ENCODE data around the gene FMO3. TPM values are rescaled to one million over a fixed set of nuclear protein-coding genes. Genes with fewer than 3 reads are reported as not detected.

The FMO3 gene
- total RNA-seq, 1 experiment from 2014 or later = 0.12 TPM

DNA sequence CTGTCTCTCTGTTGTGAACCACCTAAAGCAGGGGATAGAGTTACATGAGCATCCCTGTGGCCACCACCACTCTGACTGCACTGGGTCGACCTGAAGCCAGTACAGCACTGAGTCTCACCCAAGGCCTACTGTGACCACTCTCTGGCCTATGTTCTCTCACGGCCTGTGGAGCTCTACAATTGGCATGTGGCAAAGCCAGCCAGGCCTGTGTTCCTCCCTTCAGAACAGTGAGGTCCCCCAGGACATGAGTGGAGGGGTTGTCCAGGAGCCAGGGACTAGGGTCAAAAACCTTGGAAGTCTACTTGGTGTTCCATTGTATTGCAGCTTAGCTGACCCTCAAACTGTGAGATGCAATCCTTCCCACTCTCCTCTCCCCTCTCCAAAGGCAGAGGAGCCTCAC is 42.7 kb upstream of the FMO3 start:
- H3K9ac ChIP-seq (ENCODE audit: low read length) = no peak overlapping the region
- no peaks in the 10 kb centered on the region for H3K36me3 ChIP-seq (ENCODE audit: control insufficient read depth in 1 of 2, insufficient read depth in 2 of 2, low read length in 2 of 2)
- ATAC-seq (no peak), DNase-seq (ENCODE audit: low read depth, low spot score) (no peak)
- no peak overlapping the region for H3K4me3 ChIP-seq (replicated peaks in 1 of 2; ENCODE audit: low read depth in 1 of 2, low read length in 2 of 2)
- no peaks in the 10 kb centered on the region for H4K20me1 ChIP-seq (ENCODE audit: insufficient read depth)
- BruUV-seq (replicated peaks) = no TSS peak
- H3K79me2 ChIP-seq (ENCODE audit: insufficient read depth, low read length) = no peaks in the 10 kb centered on the region
- H3K4me1 ChIP-seq (ENCODE audit: control insufficient read depth in 1 of 2, insufficient read depth in 2 of 2, low read length in 2 of 2) = no peaks in the 10 kb centered on the region
- POLR2A ChIA-PET = no interaction called here
- no peak overlapping the region for H2AFZ ChIP-seq (ENCODE audit: low read depth, low read length, poor library complexity, severe bottlenecking)
- no peak overlapping the region for H3K4me2 ChIP-seq (ENCODE audit: low read length)
- CTCF ChIA-PET = no interaction called here
- no peaks in the 10 kb centered on the region for H3K9me3 ChIP-seq (ENCODE audit: control insufficient read depth in 1 of 2, insufficient read depth in 1 of 2, low read depth in 1 of 2, low read length in 2 of 2)
- RAD21 ChIA-PET (ENCODE audit: low non-redundant PET in 1 of 2, low total read pairs in 2 of 2, uncharacterized antibody in 2 of 2, unreplicated experiment in 2 of 2) = no interaction called here
- H3K27me3 ChIP-seq (ENCODE audit: insufficient read depth, low read length) = no peaks in the 10 kb centered on the region
- intact Hi-C loops (cut with micrococcal nuclease) = no loop called here
- H3K27ac ChIP-seq (ENCODE audit: low read depth, low read length) = no peak overlapping the region
- TF ChIP-seq, protein P1, sequence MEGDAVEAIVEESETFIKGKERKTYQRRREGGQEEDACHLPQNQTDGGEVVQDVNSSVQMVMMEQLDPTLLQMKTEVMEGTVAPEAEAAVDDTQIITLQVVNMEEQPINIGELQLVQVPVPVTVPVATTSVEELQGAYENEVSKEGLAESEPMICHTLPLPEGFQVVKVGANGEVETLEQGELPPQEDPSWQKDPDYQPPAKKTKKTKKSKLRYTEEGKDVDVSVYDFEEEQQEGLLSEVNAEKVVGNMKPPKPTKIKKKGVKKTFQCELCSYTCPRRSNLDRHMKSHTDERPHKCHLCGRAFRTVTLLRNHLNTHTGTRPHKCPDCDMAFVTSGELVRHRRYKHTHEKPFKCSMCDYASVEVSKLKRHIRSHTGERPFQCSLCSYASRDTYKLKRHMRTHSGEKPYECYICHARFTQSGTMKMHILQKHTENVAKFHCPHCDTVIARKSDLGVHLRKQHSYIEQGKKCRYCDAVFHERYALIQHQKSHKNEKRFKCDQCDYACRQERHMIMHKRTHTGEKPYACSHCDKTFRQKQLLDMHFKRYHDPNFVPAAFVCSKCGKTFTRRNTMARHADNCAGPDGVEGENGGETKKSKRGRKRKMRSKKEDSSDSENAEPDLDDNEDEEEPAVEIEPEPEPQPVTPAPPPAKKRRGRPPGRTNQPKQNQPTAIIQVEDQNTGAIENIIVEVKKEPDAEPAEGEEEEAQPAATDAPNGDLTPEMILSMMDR (IDR thresholded peaks at IDR 0.05 in 2 of 3, conservative IDR thresholded peaks at IDR 0.05 in 1 of 3; ENCODE audit: borderline replicate concordance in 1 of 3, insufficient read depth in 1 of 3, low read depth in 2 of 3, low read length in 2 of 3) = no peak
- no peak for TF ChIP-seq YY1 (IDR thresholded peaks at IDR 0.05; ENCODE audit: extremely low read depth, insufficient replicate concordance, low read depth, low read length)
- no peak for TF ChIP-seq POLR2A (IDR thresholded peaks at IDR 0.05; ENCODE audit: borderline replicate concordance, extremely low read depth, insufficient read depth, insufficient read length)
- TF ChIP-seq, protein P2, sequence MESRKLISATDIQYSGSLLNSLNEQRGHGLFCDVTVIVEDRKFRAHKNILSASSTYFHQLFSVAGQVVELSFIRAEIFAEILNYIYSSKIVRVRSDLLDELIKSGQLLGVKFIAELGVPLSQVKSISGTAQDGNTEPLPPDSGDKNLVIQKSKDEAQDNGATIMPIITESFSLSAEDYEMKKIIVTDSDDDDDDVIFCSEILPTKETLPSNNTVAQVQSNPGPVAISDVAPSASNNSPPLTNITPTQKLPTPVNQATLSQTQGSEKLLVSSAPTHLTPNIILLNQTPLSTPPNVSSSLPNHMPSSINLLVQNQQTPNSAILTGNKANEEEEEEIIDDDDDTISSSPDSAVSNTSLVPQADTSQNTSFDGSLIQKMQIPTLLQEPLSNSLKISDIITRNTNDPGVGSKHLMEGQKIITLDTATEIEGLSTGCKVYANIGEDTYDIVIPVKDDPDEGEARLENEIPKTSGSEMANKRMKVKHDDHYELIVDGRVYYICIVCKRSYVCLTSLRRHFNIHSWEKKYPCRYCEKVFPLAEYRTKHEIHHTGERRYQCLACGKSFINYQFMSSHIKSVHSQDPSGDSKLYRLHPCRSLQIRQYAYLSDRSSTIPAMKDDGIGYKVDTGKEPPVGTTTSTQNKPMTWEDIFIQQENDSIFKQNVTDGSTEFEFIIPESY (IDR thresholded peaks at IDR 0.05; ENCODE audit: extremely low read depth, insufficient replicate concordance, low read length) = no peak
- TF ChIP-seq SP1 (IDR thresholded peaks at IDR 0.05; ENCODE audit: low read depth) = no peak
- TF ChIP-seq ZFX (IDR thresholded peaks at IDR 0.05) = no peak
- TF ChIP-seq FOSL1 (IDR thresholded peaks at IDR 0.05; ENCODE audit: low read depth) = no peak
- TF ChIP-seq, protein P3, sequence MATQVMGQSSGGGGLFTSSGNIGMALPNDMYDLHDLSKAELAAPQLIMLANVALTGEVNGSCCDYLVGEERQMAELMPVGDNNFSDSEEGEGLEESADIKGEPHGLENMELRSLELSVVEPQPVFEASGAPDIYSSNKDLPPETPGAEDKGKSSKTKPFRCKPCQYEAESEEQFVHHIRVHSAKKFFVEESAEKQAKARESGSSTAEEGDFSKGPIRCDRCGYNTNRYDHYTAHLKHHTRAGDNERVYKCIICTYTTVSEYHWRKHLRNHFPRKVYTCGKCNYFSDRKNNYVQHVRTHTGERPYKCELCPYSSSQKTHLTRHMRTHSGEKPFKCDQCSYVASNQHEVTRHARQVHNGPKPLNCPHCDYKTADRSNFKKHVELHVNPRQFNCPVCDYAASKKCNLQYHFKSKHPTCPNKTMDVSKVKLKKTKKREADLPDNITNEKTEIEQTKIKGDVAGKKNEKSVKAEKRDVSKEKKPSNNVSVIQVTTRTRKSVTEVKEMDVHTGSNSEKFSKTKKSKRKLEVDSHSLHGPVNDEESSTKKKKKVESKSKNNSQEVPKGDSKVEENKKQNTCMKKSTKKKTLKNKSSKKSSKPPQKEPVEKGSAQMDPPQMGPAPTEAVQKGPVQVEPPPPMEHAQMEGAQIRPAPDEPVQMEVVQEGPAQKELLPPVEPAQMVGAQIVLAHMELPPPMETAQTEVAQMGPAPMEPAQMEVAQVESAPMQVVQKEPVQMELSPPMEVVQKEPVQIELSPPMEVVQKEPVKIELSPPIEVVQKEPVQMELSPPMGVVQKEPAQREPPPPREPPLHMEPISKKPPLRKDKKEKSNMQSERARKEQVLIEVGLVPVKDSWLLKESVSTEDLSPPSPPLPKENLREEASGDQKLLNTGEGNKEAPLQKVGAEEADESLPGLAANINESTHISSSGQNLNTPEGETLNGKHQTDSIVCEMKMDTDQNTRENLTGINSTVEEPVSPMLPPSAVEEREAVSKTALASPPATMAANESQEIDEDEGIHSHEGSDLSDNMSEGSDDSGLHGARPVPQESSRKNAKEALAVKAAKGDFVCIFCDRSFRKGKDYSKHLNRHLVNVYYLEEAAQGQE (IDR thresholded peaks at IDR 0.05; ENCODE audit: low read depth) = no peak
- no peak for TF ChIP-seq JUND (IDR thresholded peaks at IDR 0.05)
- no peak for TF ChIP-seq ELF1 (IDR thresholded peaks at IDR 0.05; ENCODE audit: borderline replicate concordance, low read depth)
- TF ChIP-seq CBX3 (IDR thresholded peaks at IDR 0.05; ENCODE audit: low read depth) = no peak
- no peak for TF ChIP-seq TCF7L2 (IDR thresholded peaks at IDR 0.05; ENCODE audit: borderline replicate concordance, extremely low read depth, insufficient read depth, insufficient read length)
- no peak for TF ChIP-seq POLR2AphosphoS5 (IDR thresholded peaks at IDR 0.05; ENCODE audit: low read depth, low read length)
- no peaks in the 10 kb centered on the region for H3K9me2 ChIP-seq (ENCODE audit: insufficient read depth)

All from HCT116 (cell line).